ENCODE measurements around the gene SPIB.
"Not testable (repeated sequence)": the region's sequence is repeated elsewhere in the genome, so short reads cannot be mapped to it uniquely, and the experiment has no call there.

SPIB gene

GRCh38 chr19:50418176-50419021, at the start of gene SPIB:
Gene SPIB (plus strand): TSS chr19:50418938. CDS start chr19:50418963, 25 bp downstream.
- DNase-seq = no peak

- no peak for DNase-seq
Measured at GRCh38 chr19:50371914-50372475, 46.7 kb upstream of the SPIB start.

- DNase-seq = peak; percentile 89
Measured at GRCh38 chr19:50376166-50377050, 42.3 kb upstream of the SPIB start, which contains the start of gene NR1H2. Gene NR1H2 (plus strand): TSS chr19:50376457. CDS start chr19:50377606, 1,149 bp downstream.

- DNase-seq = peak; percentile 55
Measured at GRCh38 chr19:50377051-50377461, 41.7 kb upstream of the SPIB start.

- DNase-seq = no peak
Measured at GRCh38 chr19:50377517-50377916, 41.2 kb upstream of the SPIB start.

GRCh38 chr19:50378169-50378862, 40.4 kb upstream of the SPIB start:
- DNase-seq = no peak

GRCh38 chr19:50378863-50379236, 39.9 kb upstream of the SPIB start:
- DNase-seq = no peak

GRCh38 chr19:50379602-50380001, 39.1 kb upstream of the SPIB start:
- DNase-seq = no peak

GRCh38 chr19:50380137-50380536, 38.6 kb upstream of the SPIB start:
- no peak for DNase-seq

- no peak for DNase-seq
Measured at GRCh38 chr19:50380751-50381151, 38.0 kb upstream of the SPIB start.

GRCh38 chr19:50381881-50382729, 36.6 kb upstream of the SPIB start:
- DNase-seq = no peak

GRCh38 chr19:50383001-50383851, 35.5 kb upstream of the SPIB start:
- DNase-seq = no peak

- peak; percentile 99 for DNase-seq
Measured at GRCh38 chr19:50383852-50384684, 34.7 kb upstream of the SPIB start, which contains the start of gene POLD1. Gene POLD1 (plus strand): TSS chr19:50384347. CDS start chr19:50398852, 14,505 bp downstream.

- no peak for DNase-seq
Measured at GRCh38 chr19:50384685-50385535, 33.8 kb upstream of the SPIB start.

GRCh38 chr19:50387176-50387867, 31.4 kb upstream of the SPIB start:
- DNase-seq = no peak

- DNase-seq = no peak
Measured at GRCh38 chr19:50387868-50388245, 30.9 kb upstream of the SPIB start.

GRCh38 chr19:50390295-50390694, 28.4 kb upstream of the SPIB start:
- DNase-seq = not testable (repeated sequence)

- not testable (repeated sequence) for DNase-seq
Measured at GRCh38 chr19:50390952-50391351, 27.8 kb upstream of the SPIB start.
